MM.1S (cell line): Measurements from ENCODE around the gene ISG20.

Experiments
- DNase-seq: peaks from one replicate; pipeline ENCODE4 v3.0.0-alpha.2; 2015
- H2AFZ ChIP-seq: fragments of 300-600 bp; sonication (generic); 2 replicates; pipeline ENCODE4 v1.6.0; 2016; ENCODE audit warnings: antibody characterized with exemption, low read length
- H3F3A ChIP-seq: fragments of 300-600 bp; sonication (generic); 2 replicates; pipeline ENCODE4 v1.6.1; 2016; ENCODE audit warnings: mild to moderate bottlenecking, antibody characterized with exemption, low read length, moderate library complexity, mixed read lengths; ENCODE audit not compliant: insufficient read depth
- H3K27ac ChIP-seq: fragments of 300-600 bp; sonication (generic); 2 replicates; pipeline ENCODE4 v1.5.1; 2016; ENCODE audit warnings: mild to moderate bottlenecking, low read length
- H3K27me3 ChIP-seq: fragments of 300-600 bp; sonication (generic); replicated peaks from 2 replicates; pipeline ENCODE4 v1.6.0; 2016; ENCODE audit warnings: low read length; ENCODE audit not compliant: insufficient read depth
- H3K36me3 ChIP-seq: fragments of 300-600 bp; sonication (generic); replicated peaks from 2 replicates; pipeline ENCODE4 v1.6.1; 2016; ENCODE audit warnings: mild to moderate bottlenecking, low read length, mixed read lengths; ENCODE audit not compliant: insufficient read depth
- H3K4me1 ChIP-seq: fragments of 300-600 bp; sonication (generic); 2 replicates; pipeline ENCODE4 v1.6.1; 2016; ENCODE audit warnings: low read length, mixed read lengths
- H3K4me2 ChIP-seq: fragments of 300-600 bp; sonication (generic); 2 replicates; pipeline ENCODE4 v1.6.0; 2016; ENCODE audit warnings: low read depth, low read length
- H3K4me3 ChIP-seq: fragments of 300-600 bp; sonication (generic); 2 replicates; pipeline ENCODE4 v1.5.1; 2016; ENCODE audit warnings: low read length, mixed read lengths
- H3K79me2 ChIP-seq: fragments of 300-600 bp; sonication (generic); 2 replicates; pipeline ENCODE4 v1.6.1; 2016; ENCODE audit warnings: mixed run types, low read length, mixed read lengths
- H3K9ac ChIP-seq: fragments of 300-600 bp; sonication (generic); 2 replicates; pipeline ENCODE4 v1.6.1; 2016; ENCODE audit warnings: low read length, mixed read lengths
- H3K9me2 ChIP-seq: fragments of 300-600 bp; sonication (generic); replicated peaks from 2 replicates; pipeline ENCODE4 v1.6.1; 2016; ENCODE audit warnings: mild to moderate bottlenecking, low read length, mixed read lengths; ENCODE audit not compliant: insufficient read depth
- H3K9me3 ChIP-seq: fragments of 300-600 bp; sonication (generic); replicated peaks from 2 replicates; pipeline ENCODE4 v1.6.1; 2016; ENCODE audit warnings: mild to moderate bottlenecking, low read length, mixed read lengths; ENCODE audit not compliant: insufficient read depth
- H4K20me1 ChIP-seq: fragments of 300-600 bp; sonication (generic); 2 replicates; pipeline ENCODE4 v1.6.1; 2016; ENCODE audit warnings: mild to moderate bottlenecking, low read length, moderate library complexity, mixed read lengths; ENCODE audit not compliant: insufficient read depth
- EZH2 ChIP-seq: fragments of 300-600 bp; sonication (generic); optimal IDR thresholded peaks from 2 replicates; pipeline ENCODE3; 2017; ENCODE audit warnings: low read depth, mild to moderate bottlenecking, antibody characterized with exemption, low read length, mixed read lengths
- EZH2phosphoT487 ChIP-seq: fragments of 300-600 bp; sonication (generic); IDR thresholded peaks from 2 replicates; pipeline ENCODE4 v1.6.1; 2018; ENCODE audit warnings: antibody characterized with exemption, low read length
- TF ChIP-seq, protein P1 (sequence below): fragments of 300-600 bp; sonication (generic); IDR thresholded peaks from 2 replicates; pipeline ENCODE4 v1.5.1; 2016; ENCODE audit warnings: antibody characterized with exemption, low read length, mixed read lengths

ISG20 gene

DNA sequence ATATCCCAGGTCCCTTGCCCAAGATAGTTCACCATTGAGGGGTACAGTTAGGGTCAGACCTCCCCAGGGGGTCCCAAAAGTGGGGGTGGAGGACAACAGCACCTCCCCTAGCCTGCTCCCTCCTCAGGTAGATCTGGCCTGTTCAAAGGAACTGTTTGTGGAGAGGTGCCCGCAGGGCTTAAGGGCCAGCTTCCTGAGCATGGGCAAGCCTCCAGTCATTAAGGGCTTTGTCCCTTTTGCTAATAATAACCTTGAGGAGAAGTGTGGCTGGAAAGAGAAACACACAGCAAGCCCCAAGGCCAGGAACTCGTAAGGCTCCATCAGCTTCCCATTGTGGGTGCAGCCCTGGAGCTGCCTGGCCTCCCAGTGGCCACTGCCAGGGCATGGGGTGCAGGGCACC is 47.4 kb downstream of the ISG20 start:
- H3K9me3 ChIP-seq, result no peaks in the 10 kb centered on the region
- H3K4me1 ChIP-seq, result peaks cover 15% of the 10 kb centered on the region
- H3K4me3 ChIP-seq, result no peak overlapping the region
- no peaks in the 10 kb centered on the region for H3K27me3 ChIP-seq
- TF ChIP-seq, protein P1, sequence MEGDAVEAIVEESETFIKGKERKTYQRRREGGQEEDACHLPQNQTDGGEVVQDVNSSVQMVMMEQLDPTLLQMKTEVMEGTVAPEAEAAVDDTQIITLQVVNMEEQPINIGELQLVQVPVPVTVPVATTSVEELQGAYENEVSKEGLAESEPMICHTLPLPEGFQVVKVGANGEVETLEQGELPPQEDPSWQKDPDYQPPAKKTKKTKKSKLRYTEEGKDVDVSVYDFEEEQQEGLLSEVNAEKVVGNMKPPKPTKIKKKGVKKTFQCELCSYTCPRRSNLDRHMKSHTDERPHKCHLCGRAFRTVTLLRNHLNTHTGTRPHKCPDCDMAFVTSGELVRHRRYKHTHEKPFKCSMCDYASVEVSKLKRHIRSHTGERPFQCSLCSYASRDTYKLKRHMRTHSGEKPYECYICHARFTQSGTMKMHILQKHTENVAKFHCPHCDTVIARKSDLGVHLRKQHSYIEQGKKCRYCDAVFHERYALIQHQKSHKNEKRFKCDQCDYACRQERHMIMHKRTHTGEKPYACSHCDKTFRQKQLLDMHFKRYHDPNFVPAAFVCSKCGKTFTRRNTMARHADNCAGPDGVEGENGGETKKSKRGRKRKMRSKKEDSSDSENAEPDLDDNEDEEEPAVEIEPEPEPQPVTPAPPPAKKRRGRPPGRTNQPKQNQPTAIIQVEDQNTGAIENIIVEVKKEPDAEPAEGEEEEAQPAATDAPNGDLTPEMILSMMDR, result no peak
- no peak for TF ChIP-seq EZH2
- no peak for TF ChIP-seq EZH2phosphoT487
- H3K36me3 ChIP-seq, result no peaks in the 10 kb centered on the region
- no peak overlapping the region for H3K4me2 ChIP-seq
- DNase-seq, result no peak
- H3K27ac ChIP-seq, result no peak overlapping the region
- H4K20me1 ChIP-seq, result no peaks in the 10 kb centered on the region
- no peaks in the 10 kb centered on the region for H3K9me2 ChIP-seq
- no peaks in the 10 kb centered on the region for H3K79me2 ChIP-seq
- H3F3A ChIP-seq, result 0 out of 2 replicates have a peak, but pooled peaks cover 5% of the 10 kb centered on the region
- H2AFZ ChIP-seq, result no peak overlapping the region
- H3K9ac ChIP-seq, result no peak overlapping the region

DNA sequence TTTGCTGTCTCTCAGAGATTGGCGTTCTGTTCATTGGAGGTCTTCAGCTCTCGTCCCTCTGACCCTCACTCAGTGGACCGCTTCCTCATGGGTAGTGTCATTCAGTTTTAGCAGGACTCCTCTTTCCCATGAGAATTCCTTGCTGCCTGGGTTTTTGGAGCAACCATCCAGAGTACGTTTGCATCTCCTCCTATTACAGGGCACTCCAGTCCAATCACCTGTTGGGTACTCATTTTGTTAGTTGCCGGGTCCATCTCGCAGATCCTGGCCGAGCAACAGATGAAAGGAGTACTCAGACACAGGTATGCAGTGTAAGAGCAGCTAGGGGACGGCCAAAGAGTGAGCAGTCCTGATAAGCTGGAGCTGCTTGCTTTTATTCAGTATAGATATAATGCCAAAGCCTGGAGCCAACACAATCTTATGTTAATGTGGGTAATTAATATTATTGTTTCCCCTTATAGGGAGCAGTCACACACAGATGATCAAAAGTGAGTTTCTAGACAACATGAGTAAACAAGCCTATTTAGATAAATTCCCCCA is 49.6 kb downstream of the ISG20 start:
- Histone ChIP-seq H3K4me2 (no peak overlapping the region), H3K27me3 (no peaks in the 10 kb centered on the region), H3K9me2 (no peaks in the 10 kb centered on the region), H3K79me2 (no peaks in the 10 kb centered on the region), H3K9ac (no peak overlapping the region), H4K20me1 (no peaks in the 10 kb centered on the region), H3K9me3 (no peaks in the 10 kb centered on the region), H3F3A (0 out of 2 replicates have a peak, but pooled peaks cover 5% of the 10 kb centered on the region), H3K4me1 (peaks cover 8% of the 10 kb centered on the region), H2AFZ (no peak overlapping the region), H3K36me3 (no peaks in the 10 kb centered on the region), H3K4me3 (no peak overlapping the region), H3K27ac (no peak overlapping the region)
- TF ChIP-seq EZH2, result no peak
- no peak for TF ChIP-seq EZH2phosphoT487
- TF ChIP-seq, protein P1, result no peak
- no peak for DNase-seq

DNA sequence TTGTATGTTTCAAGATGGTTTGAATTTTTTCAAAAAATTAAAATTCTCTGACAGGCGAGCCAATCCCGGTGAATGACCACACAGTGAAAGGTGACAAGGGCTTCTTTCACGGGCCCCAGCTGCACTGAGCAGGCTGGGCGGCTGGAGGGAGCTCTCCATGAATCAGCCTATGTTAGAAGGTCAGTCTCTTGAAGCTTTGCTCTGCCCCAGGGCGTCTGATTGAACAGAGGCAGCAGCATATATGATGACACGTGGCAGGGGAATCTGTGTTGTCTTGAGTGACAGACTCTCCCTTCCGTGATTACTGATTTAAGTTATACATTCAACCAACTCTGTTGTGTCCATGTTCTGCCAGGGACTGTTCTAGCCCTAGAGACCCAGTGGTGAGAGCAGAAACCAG is 51.5 kb downstream of the ISG20 start:
- H3K4me1 ChIP-seq, result no peaks in the 10 kb centered on the region
- H4K20me1 ChIP-seq, result no peaks in the 10 kb centered on the region
- H3F3A ChIP-seq, result no peaks in the 10 kb centered on the region
- no peak for DNase-seq
- H3K27me3 ChIP-seq, result no peaks in the 10 kb centered on the region
- no peaks in the 10 kb centered on the region for H3K9me2 ChIP-seq
- H3K9me3 ChIP-seq, result no peaks in the 10 kb centered on the region
- no peak overlapping the region for H3K4me2 ChIP-seq
- no peak for TF ChIP-seq EZH2phosphoT487
- TF ChIP-seq, protein P1, result no peak
- TF ChIP-seq EZH2, result no peak
- no peaks in the 10 kb centered on the region for H3K36me3 ChIP-seq
- H3K27ac ChIP-seq, result no peak overlapping the region
- no peaks in the 10 kb centered on the region for H3K79me2 ChIP-seq
- H2AFZ ChIP-seq, result no peak overlapping the region
- H3K9ac ChIP-seq, result no peak overlapping the region
- no peak overlapping the region for H3K4me3 ChIP-seq
